H1 (cell line): ENCODE results near the gene TENT4A.

Source experiments
- CHD1 ChIP-seq: IDR thresholded peaks from 2 replicates; pipeline ENCODE4 v1.6.1; 2012; ENCODE audit warnings: low read depth, low read length, improper control_type of control experiment
- CHD2 ChIP-seq: IDR thresholded peaks from 2 replicates; pipeline ENCODE4 v1.6.1; 2012; ENCODE audit warnings: low read length, improper control_type of control experiment
- EP300 ChIP-seq, 2 experiments: IDR thresholded peaks; 1 replicate in 1 of 2; 2 replicates in 1 of 2; pipeline ENCODE4 v1.6.1; 2011 to 2012; ENCODE audit warnings: low read depth in 2 of 2, low read length in 2 of 2, mild to moderate bottlenecking in 2 of 2, borderline replicate concordance in 1 of 2, inconsistent platforms in 1 of 2, moderate library complexity in 1 of 2
- EZH2 ChIP-seq: fragments of 200-600 bp; sonication (generic); IDR thresholded peaks from 2 replicates; pipeline ENCODE4 v1.7.1; 2012; ENCODE audit warnings: low read depth, mild to moderate bottlenecking, moderate library complexity, low read length, inconsistent platforms; ENCODE audit not compliant: severe bottlenecking
- JUND ChIP-seq: IDR thresholded peaks from 2 replicates; pipeline ENCODE4 v1.6.1; 2011; ENCODE audit warnings: mild to moderate bottlenecking, improper control_type of control experiment, low read length
- KDM4A ChIP-seq: IDR thresholded peaks from one replicate; pipeline ENCODE4 v1.7.1; 2012; ENCODE audit warnings: low read depth, mild to moderate bottlenecking, moderate library complexity, low read length, inconsistent platforms; ENCODE audit not compliant: severe bottlenecking
- MAFK ChIP-seq: IDR thresholded peaks from 2 replicates; pipeline ENCODE4 v1.6.1; 2012; ENCODE audit warnings: low read depth, mild to moderate bottlenecking, improper control_type of control experiment, low read length
- POLR2A ChIP-seq, 2 experiments: IDR thresholded peaks; 1 replicate in 1 of 2; 2 replicates in 1 of 2; pipeline ENCODE4 v1.6.1; 2011; ENCODE audit warnings: low read depth in 2 of 2, low read length in 2 of 2, mild to moderate bottlenecking in 2 of 2; ENCODE audit errors: control extremely low read depth in 1 of 2
- TAF1 ChIP-seq: IDR thresholded peaks from 2 replicates; pipeline ENCODE4 v1.6.1; 2011; ENCODE audit warnings: mild to moderate bottlenecking, low read depth, low read length
- ZNF274 ChIP-seq: IDR thresholded peaks from 2 replicates; pipeline ENCODE4 v1.7.0; 2012; ENCODE audit warnings: low read length, borderline replicate concordance; ENCODE audit errors: extremely low read depth
- TF ChIP-seq, protein P1 (sequence below), 3 experiments: IDR thresholded peaks; 1 replicate in 2 of 3; 2 replicates in 1 of 3; pipeline versions ENCODE4 v1.5.1 to v1.6.1; 2011; ENCODE audit warnings: low read length in 3 of 3, mild to moderate bottlenecking in 3 of 3, inconsistent platforms in 2 of 3, low read depth in 1 of 3, moderate library complexity in 1 of 3; ENCODE audit not compliant: insufficient read depth in 1 of 3; ENCODE audit errors: control extremely low read depth in 1 of 3

DNA sequence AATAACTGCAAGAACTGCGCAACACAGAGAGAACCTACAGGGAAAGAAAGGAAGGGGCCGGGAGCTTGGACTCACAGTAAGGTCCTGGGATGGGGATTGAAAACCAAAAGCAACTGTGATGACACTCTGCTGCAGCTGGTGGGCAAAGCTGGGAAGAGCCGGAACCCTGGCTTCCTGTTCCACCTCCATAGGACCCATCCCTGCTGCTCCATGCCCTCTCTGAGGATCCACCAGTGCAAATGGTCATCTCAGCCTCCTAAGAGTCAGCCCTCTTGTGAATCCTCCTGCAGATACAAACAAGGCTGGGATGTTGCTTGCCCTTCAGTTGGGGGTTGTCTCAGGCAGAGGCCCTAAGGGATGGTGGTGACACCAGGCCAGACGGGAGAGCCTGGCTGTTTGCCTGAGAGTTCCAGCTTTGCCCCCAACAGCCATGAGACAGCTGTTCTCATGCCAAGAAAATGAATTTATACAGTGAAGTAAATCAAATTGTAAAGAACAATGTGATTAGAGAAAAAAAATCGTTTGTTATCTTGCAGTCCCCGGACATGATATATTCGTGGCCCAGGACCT, 90.8 kb downstream of the TENT4A start:
- TF ChIP-seq JUND (no peak), EZH2 (no peak), EP300 (IDR thresholded peaks at IDR 0.05; ENCODE audit: borderline replicate concordance in 1 of 2, low read depth in 2 of 2, low read length in 2 of 2) (no peak), KDM4A (no peak), POLR2A (IDR thresholded peaks at IDR 0.05; ENCODE audit: control extremely low read depth in 1 of 2, low read depth in 2 of 2, low read length in 2 of 2) (no peak), CHD1 (no peak), TAF1 (no peak), MAFK (no peak), ZNF274 (no peak), CHD2 (no peak)
- TF ChIP-seq, protein P1, sequence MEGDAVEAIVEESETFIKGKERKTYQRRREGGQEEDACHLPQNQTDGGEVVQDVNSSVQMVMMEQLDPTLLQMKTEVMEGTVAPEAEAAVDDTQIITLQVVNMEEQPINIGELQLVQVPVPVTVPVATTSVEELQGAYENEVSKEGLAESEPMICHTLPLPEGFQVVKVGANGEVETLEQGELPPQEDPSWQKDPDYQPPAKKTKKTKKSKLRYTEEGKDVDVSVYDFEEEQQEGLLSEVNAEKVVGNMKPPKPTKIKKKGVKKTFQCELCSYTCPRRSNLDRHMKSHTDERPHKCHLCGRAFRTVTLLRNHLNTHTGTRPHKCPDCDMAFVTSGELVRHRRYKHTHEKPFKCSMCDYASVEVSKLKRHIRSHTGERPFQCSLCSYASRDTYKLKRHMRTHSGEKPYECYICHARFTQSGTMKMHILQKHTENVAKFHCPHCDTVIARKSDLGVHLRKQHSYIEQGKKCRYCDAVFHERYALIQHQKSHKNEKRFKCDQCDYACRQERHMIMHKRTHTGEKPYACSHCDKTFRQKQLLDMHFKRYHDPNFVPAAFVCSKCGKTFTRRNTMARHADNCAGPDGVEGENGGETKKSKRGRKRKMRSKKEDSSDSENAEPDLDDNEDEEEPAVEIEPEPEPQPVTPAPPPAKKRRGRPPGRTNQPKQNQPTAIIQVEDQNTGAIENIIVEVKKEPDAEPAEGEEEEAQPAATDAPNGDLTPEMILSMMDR (IDR thresholded peaks at IDR 0.05; ENCODE audit: control extremely low read depth in 1 of 3, insufficient read depth in 1 of 3, low read depth in 1 of 3, low read length in 3 of 3) = no peak
